ENCODE results near the gene CEP63. TPM values are rescaled to one million over a fixed set of nuclear protein-coding genes. Genes with fewer than 3 reads are reported as not detected.

The CEP63 gene
- total RNA-seq, 1 experiment from 2014 or later: 37.4 TPM

GRCh38 chr3:134615743-134616142 is 129.9 kb downstream of the CEP63 start:
- CTCF ChIA-PET: interaction anchor here (0.6 to 1.6 kb wide), 5 partner anchors 8 to 44 kb away, joined by 3 to 5 read pairs (median 5); no protein-coding TSS in a partner anchor
- Mint-ChIP-seq H3K27ac (ENCODE audit: unreplicated experiment) (no peak overlapping the region), H3K4me3 (ENCODE audit: low read depth, unreplicated experiment) (no peak overlapping the region), H3K27me3 (ENCODE audit: unreplicated experiment) (peaks cover 62% of the 10 kb centered on the region), H3K9me3 (ENCODE audit: low read depth, unreplicated experiment) (no peaks in the 10 kb centered on the region), H3K4me1 (ENCODE audit: low read depth, unreplicated experiment) (no peaks in the 10 kb centered on the region), H3K36me3 (ENCODE audit: insufficient read depth, unreplicated experiment) (no peaks in the 10 kb centered on the region)
- no peak for DNase-seq
- intact Hi-C loops (cut with micrococcal nuclease; ENCODE audit: unreplicated experiment): no loop called here
- no TSS peak for BruUV-seq (replicated peaks)
- TF ChIP-seq, protein P1, sequence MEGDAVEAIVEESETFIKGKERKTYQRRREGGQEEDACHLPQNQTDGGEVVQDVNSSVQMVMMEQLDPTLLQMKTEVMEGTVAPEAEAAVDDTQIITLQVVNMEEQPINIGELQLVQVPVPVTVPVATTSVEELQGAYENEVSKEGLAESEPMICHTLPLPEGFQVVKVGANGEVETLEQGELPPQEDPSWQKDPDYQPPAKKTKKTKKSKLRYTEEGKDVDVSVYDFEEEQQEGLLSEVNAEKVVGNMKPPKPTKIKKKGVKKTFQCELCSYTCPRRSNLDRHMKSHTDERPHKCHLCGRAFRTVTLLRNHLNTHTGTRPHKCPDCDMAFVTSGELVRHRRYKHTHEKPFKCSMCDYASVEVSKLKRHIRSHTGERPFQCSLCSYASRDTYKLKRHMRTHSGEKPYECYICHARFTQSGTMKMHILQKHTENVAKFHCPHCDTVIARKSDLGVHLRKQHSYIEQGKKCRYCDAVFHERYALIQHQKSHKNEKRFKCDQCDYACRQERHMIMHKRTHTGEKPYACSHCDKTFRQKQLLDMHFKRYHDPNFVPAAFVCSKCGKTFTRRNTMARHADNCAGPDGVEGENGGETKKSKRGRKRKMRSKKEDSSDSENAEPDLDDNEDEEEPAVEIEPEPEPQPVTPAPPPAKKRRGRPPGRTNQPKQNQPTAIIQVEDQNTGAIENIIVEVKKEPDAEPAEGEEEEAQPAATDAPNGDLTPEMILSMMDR (IDR thresholded peaks at IDR 0.05; ENCODE audit: unreplicated experiment): no peak

DNA sequence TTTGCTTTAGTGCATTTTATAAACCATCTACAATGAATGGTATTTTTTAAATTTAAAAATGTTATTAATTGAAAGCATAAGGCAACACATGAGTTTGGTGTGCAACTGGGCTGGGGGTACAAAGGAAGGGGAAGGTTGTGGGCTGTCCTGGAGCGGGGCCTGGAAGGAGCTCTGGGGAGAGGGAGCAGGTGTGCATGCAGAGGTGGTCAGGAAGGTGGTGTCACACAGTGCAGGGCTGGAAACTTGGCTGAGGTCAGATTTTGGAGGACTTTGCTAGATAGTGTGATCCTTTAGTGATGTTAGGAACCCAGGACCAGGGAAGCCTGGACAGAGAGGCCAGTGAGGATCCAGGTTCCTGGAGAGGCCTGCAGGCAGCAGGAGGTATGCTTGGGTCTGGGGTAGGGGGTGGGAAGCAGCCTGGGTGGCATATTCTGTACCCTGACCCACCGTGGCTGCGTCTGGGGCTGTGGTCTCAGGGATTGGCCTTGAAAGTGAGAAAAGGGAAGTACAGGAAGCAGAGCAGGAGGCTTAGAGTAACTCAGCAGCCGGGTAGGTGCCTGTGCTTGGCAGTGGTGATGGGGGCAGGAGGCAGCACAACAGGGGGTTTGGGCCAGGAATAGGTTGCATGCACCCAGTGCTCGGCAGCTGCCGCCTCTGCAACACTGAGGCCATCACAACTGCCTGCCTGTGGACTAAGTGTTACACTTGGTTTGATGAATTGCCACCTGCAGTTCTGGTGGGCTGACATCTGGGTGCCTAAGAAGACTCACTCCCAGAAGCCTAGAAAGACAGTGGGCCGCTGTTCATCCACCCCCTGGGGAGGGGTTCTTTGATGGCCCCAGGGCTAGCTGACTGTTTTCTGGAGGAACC is 132.0 kb downstream of the CEP63 start:
- peaks cover 41% of the 10 kb centered on the region for H3K27me3 Mint-ChIP-seq (ENCODE audit: unreplicated experiment)
- no peak overlapping the region for H3K4me3 Mint-ChIP-seq (ENCODE audit: low read depth, unreplicated experiment)
- CTCF ChIA-PET: no interaction called here
- no TSS peak for BruUV-seq (replicated peaks)
- TF ChIP-seq, protein P1 (IDR thresholded peaks at IDR 0.05; ENCODE audit: unreplicated experiment): no peak
- intact Hi-C loops (cut with micrococcal nuclease; ENCODE audit: unreplicated experiment): no loop called here
- H3K4me1 Mint-ChIP-seq (ENCODE audit: low read depth, unreplicated experiment): no peaks in the 10 kb centered on the region
- no peaks in the 10 kb centered on the region for H3K9me3 Mint-ChIP-seq (ENCODE audit: low read depth, unreplicated experiment)
- H3K36me3 Mint-ChIP-seq (ENCODE audit: insufficient read depth, unreplicated experiment): no peaks in the 10 kb centered on the region
- DNase-seq: no peak
- H3K27ac Mint-ChIP-seq (ENCODE audit: unreplicated experiment): no peak overlapping the region

- Mint-ChIP-seq H3K4me3 (ENCODE audit: low read depth, unreplicated experiment) (no peak overlapping the region), H3K27ac (ENCODE audit: unreplicated experiment) (no peak overlapping the region), H3K27me3 (ENCODE audit: unreplicated experiment) (peaks cover 35% of the 10 kb centered on the region), H3K9me3 (ENCODE audit: low read depth, unreplicated experiment) (no peaks in the 10 kb centered on the region), H3K4me1 (ENCODE audit: low read depth, unreplicated experiment) (no peaks in the 10 kb centered on the region), H3K36me3 (ENCODE audit: insufficient read depth, unreplicated experiment) (no peaks in the 10 kb centered on the region)
- DNase-seq: no peak
- CTCF ChIA-PET: no interaction called here
- intact Hi-C loops (cut with micrococcal nuclease; ENCODE audit: unreplicated experiment): no loop called here
- TF ChIP-seq, protein P1 (IDR thresholded peaks at IDR 0.05; ENCODE audit: unreplicated experiment): no peak
- no TSS peak for BruUV-seq (replicated peaks)
These were observed 132.8 kb downstream of the CEP63 start for GRCh38 chr3:134618478-134619300.

- no TSS peak for BruUV-seq (replicated peaks)
- CTCF ChIA-PET: no interaction called here
- Mint-ChIP-seq H3K4me1 (ENCODE audit: low read depth, unreplicated experiment) (no peaks in the 10 kb centered on the region), H3K36me3 (ENCODE audit: insufficient read depth, unreplicated experiment) (no peaks in the 10 kb centered on the region), H3K27ac (ENCODE audit: unreplicated experiment) (no peak overlapping the region), H3K4me3 (ENCODE audit: low read depth, unreplicated experiment) (no peak overlapping the region), H3K9me3 (ENCODE audit: low read depth, unreplicated experiment) (no peaks in the 10 kb centered on the region), H3K27me3 (ENCODE audit: unreplicated experiment) (peaks cover 37% of the 10 kb centered on the region)
- no peak for DNase-seq
- intact Hi-C loops (cut with micrococcal nuclease; ENCODE audit: unreplicated experiment): no loop called here
- TF ChIP-seq, protein P1 (IDR thresholded peaks at IDR 0.05; ENCODE audit: unreplicated experiment): no peak
These were observed 133.4 kb downstream of the CEP63 start for GRCh38 chr3:134619301-134619615.
